B cell (primary cell): ENCODE data around the gene ANKRD24.

Experiments
- EZH2 ChIP-seq: IDR thresholded peaks from 2 replicates; pipeline ENCODE4 v1.6.1; 2012; ENCODE audit warnings: borderline replicate concordance, low read depth, mild to moderate bottlenecking, moderate library complexity, low read length; ENCODE audit not compliant: insufficient read depth, poor library complexity, severe bottlenecking
- TF ChIP-seq, protein P1 (sequence below): fragments of 200-600 bp; IDR thresholded peaks from one replicate; pipeline ENCODE4 v1.8.0; 2022; ENCODE audit warnings: antibody characterized with exemption, mild to moderate bottlenecking

DNA sequence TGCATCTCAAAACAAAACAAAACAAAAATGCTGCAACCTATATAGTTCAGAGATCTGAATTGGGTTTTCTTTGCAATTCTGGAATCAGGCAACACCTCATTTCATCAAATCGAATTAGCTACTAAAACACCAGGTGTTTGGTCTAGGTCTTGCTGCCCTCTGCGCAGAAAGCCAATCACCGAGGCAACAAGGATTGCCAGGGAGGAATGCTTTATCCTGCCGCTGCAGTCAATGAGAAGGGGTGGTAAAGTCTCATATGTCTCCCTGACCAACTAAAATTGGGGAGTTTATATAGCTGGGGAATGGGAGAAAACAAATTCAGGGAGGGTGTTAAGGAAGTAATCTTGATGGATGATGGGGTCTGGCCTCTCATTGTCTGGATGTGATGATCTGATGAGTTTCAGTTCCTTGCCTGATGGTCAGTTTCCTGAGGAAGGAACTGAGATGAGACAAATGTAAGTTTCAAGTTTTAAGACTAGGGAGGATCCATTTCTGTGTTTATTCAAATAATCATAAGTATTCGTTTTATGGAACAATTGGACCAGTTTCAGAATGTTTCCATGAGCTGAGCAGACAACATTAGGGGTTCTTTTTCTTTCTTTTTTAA lies 59.4 kb downstream of the ANKRD24 start:
- TF ChIP-seq, protein P1, sequence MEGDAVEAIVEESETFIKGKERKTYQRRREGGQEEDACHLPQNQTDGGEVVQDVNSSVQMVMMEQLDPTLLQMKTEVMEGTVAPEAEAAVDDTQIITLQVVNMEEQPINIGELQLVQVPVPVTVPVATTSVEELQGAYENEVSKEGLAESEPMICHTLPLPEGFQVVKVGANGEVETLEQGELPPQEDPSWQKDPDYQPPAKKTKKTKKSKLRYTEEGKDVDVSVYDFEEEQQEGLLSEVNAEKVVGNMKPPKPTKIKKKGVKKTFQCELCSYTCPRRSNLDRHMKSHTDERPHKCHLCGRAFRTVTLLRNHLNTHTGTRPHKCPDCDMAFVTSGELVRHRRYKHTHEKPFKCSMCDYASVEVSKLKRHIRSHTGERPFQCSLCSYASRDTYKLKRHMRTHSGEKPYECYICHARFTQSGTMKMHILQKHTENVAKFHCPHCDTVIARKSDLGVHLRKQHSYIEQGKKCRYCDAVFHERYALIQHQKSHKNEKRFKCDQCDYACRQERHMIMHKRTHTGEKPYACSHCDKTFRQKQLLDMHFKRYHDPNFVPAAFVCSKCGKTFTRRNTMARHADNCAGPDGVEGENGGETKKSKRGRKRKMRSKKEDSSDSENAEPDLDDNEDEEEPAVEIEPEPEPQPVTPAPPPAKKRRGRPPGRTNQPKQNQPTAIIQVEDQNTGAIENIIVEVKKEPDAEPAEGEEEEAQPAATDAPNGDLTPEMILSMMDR: no peak
- TF ChIP-seq EZH2: no peak
